Panc1 (cell line): ENCODE results near the gene B3GALT4. TPM values are rescaled to one million over a fixed set of nuclear protein-coding genes. Genes with fewer than 3 reads are reported as not detected.
A peak's percentile ranks its signal among the peaks of the same experiment; 100 is the strongest.

Experiments
- ATAC-seq: fragments of 200-7000 bp; cut with Tn5 transposase; 2 replicates; pipeline ENCODE4 v1.9.1; 2020; ENCODE audit warnings: mild to moderate bottlenecking, moderate library complexity
- BruUV-seq: library from RNA; stranded (reverse); fragments of 400-500 nt; replicated peaks from 2 replicates; lab custom pipeline; 2021; lab: Mats Ljungman, UMichigan
- CTCF ChIA-PET: fragments of 300-600 bp; sonication (Branson Sonifier 250); formaldehyde crosslinking; loops from one replicate; lab custom pipeline; 2022; ENCODE audit warnings: antibody characterized with exemption; lab: Charles Lee
- POLR2A ChIA-PET: fragments of 300-600 bp; sonication (Branson Sonifier 250); formaldehyde crosslinking; loops from one replicate; lab custom pipeline; 2022; ENCODE audit warnings: antibody characterized with exemption; lab: Charles Lee
- DNase-seq: peaks from one replicate; pipeline ENCODE4 v3.0.0-alpha.2; 2010; ENCODE audit warnings: low read depth, low spot score
- H3K27ac ChIP-seq: 2 replicates; pipeline ENCODE4 v1.5.1; 2011; ENCODE audit warnings: mild to moderate bottlenecking, low read length, inconsistent platforms
- H3K27me3 ChIP-seq: fragments of 200-500 bp; sonication (Bioruptor generic); 2 replicates; pipeline ENCODE4 v1.6.0; 2014; ENCODE audit warnings: low read length, inconsistent platforms; ENCODE audit not compliant: control insufficient read depth, insufficient read depth
- H3K36me3 ChIP-seq: fragments of 200-500 bp; sonication (Bioruptor generic); 2 replicates; pipeline ENCODE4 v1.5.1; 2014; ENCODE audit warnings: inconsistent platforms, mild to moderate bottlenecking, low read length, moderate library complexity; ENCODE audit not compliant: control insufficient read depth, insufficient read depth
- H3K4me1 ChIP-seq: 2 replicates; pipeline ENCODE4 v1.5.1; 2011; ENCODE audit warnings: inconsistent platforms, mild to moderate bottlenecking, low read length, moderate library complexity; ENCODE audit not compliant: control insufficient read depth, insufficient read depth
- H3K4me3 ChIP-seq, 2 experiments: 2 replicates each; pipeline ENCODE4 v1.5.1; 2011 to 2012; ENCODE audit warnings: low read depth in 2 of 2, low read length in 2 of 2, mild to moderate bottlenecking in 2 of 2, inconsistent platforms in 1 of 2, moderate library complexity in 1 of 2
- H3K9me3 ChIP-seq: fragments of 200-500 bp; sonication (Bioruptor generic); 2 replicates; pipeline ENCODE4 v1.5.1; 2014; ENCODE audit warnings: low read depth, mild to moderate bottlenecking, inconsistent platforms, low read length, moderate library complexity; ENCODE audit not compliant: control insufficient read depth, insufficient read depth
- CTCF ChIP-seq: fragments of 450-650 bp; IDR thresholded peaks from 2 replicates; pipeline ENCODE4 v1.5.1; 2017; ENCODE audit warnings: mild to moderate bottlenecking
- POLR2AphosphoS5 ChIP-seq: IDR thresholded peaks from 2 replicates; pipeline ENCODE4 v1.6.1; 2012; ENCODE audit warnings: mild to moderate bottlenecking, low read depth, low read length, moderate library complexity
- SIN3A ChIP-seq: IDR thresholded peaks from 2 replicates; pipeline ENCODE4 v1.6.1; 2012; ENCODE audit warnings: low read depth, mild to moderate bottlenecking, low read length, moderate library complexity, borderline replicate concordance; ENCODE audit not compliant: insufficient read depth
- TCF7L2 ChIP-seq: IDR thresholded peaks from 2 replicates; pipeline ENCODE4 v1.6.1; 2011; ENCODE audit warnings: mild to moderate bottlenecking, low read depth, low read length, inconsistent platforms
- in situ Hi-C: cut with HindIII; loops from 2 replicates; pipeline ENCODE4 v1.10.0; 2016; ENCODE audit warnings: low sequenced_read_pairs, low pct_unique_long_range_greater_than_20kb
- intact Hi-C: fragments of 100-400 bp; cut with micrococcal nuclease; formaldehyde crosslinking; loops from one replicate; pipeline ENCODE4 v1.10.0; 2022; ENCODE audit not compliant: unreplicated experiment
- total RNA-seq: library from RNA; stranded (reverse); gene quantifications from one replicate; pipeline ENCODE4 v1.2.1, GENCODE V29; 2021; ENCODE audit not compliant: unreplicated experiment
- TF ChIP-seq, protein P1 (sequence below), 2 experiments: IDR thresholded peaks; 2 replicates each; pipeline ENCODE4 v1.6.1; 2011 to 2012; ENCODE audit warnings: low read depth in 2 of 2, control low read depth in 1 of 2, low read length in 1 of 2, mild to moderate bottlenecking in 1 of 2, moderate library complexity in 1 of 2; ENCODE audit not compliant: insufficient read depth in 1 of 2

Gene B3GALT4
- total RNA-seq, 1 experiment from 2014 or later: 6.0 TPM

DNA sequence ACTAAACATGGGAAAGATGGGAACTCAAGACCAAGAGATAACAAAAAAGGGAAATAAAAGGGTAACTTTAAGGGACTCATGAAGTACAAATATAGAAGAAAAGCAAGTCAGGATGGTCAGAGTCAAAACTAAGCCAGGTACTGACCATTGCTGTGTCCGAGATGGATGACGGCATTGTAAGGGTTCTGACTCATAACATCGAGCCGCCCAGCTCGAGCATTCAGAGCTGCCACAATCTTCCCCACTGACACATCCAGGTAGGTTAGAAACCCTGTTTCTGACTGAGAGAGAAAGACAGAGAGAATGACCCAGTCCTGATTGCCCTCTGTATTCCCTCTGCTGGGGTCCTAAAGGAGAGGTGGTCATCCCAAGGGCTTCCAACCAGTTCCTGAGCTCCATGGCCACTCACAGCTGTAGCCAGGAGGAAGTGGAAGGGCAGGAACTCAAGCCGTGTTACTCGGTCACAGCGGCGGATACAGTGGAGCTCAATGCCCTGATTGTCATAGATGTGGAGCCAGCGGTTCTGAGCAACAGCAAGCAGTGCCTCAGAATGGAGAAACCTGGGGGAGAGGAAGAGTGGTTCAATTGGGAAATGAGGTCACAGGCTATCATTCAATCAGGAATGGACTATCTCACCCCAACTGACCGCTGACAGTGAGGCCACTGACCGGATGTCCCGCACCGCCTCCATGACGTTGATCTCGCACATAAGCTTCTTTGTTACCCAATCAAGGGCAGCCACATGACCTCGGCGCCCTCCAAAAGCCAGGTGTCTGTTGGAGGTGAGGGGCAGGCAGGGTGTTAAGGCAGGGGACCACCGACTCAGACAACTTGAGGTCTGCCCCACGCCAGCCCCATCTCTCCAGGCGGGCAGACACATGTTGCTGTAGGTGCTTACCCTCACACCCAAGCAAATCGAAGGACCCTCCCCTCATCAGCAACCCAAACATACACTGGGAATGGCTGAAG, 10.3 kb downstream of the B3GALT4 start:
- POLR2A ChIA-PET: no interaction called here

More for the DNA sequence above, 10.3 kb downstream of the B3GALT4 start:
- no peaks in the 10 kb centered on the region for H3K9me3 ChIP-seq
- DNase-seq: no peak
- H3K36me3 ChIP-seq: peaks cover 13% of the 10 kb centered on the region
- TF ChIP-seq SIN3A: no peak
- TF ChIP-seq CTCF: no peak
- no peak for TF ChIP-seq TCF7L2
- TF ChIP-seq, protein P1, sequence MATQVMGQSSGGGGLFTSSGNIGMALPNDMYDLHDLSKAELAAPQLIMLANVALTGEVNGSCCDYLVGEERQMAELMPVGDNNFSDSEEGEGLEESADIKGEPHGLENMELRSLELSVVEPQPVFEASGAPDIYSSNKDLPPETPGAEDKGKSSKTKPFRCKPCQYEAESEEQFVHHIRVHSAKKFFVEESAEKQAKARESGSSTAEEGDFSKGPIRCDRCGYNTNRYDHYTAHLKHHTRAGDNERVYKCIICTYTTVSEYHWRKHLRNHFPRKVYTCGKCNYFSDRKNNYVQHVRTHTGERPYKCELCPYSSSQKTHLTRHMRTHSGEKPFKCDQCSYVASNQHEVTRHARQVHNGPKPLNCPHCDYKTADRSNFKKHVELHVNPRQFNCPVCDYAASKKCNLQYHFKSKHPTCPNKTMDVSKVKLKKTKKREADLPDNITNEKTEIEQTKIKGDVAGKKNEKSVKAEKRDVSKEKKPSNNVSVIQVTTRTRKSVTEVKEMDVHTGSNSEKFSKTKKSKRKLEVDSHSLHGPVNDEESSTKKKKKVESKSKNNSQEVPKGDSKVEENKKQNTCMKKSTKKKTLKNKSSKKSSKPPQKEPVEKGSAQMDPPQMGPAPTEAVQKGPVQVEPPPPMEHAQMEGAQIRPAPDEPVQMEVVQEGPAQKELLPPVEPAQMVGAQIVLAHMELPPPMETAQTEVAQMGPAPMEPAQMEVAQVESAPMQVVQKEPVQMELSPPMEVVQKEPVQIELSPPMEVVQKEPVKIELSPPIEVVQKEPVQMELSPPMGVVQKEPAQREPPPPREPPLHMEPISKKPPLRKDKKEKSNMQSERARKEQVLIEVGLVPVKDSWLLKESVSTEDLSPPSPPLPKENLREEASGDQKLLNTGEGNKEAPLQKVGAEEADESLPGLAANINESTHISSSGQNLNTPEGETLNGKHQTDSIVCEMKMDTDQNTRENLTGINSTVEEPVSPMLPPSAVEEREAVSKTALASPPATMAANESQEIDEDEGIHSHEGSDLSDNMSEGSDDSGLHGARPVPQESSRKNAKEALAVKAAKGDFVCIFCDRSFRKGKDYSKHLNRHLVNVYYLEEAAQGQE (IDR thresholded peaks at IDR 0.05; ENCODE audit: insufficient read depth in 1 of 2, low read depth in 2 of 2, low read length in 1 of 2): no peak
- no peak for TF ChIP-seq POLR2AphosphoS5
- no peak overlapping the region; the same call in 1 of the 2 replicates for H3K27ac ChIP-seq
- no TSS peak for BruUV-seq
- intact Hi-C loops (no loop called here), in situ Hi-C loops (no loop called here)
- H3K4me3 ChIP-seq: peak overlapping the region in 1 of 2 experiments; percentile 91; a peak in 2 of 4 replicates
- no peak for ATAC-seq
- CTCF ChIA-PET: no interaction called here
- H3K4me1 ChIP-seq: peaks cover 19% of the 10 kb centered on the region
- no peaks in the 10 kb centered on the region for H3K27me3 ChIP-seq
